Measurements from ENCODE around the gene WIPF3.
"Not testable (repeated sequence)": the region's sequence is repeated elsewhere in the genome, so short reads cannot be mapped to it uniquely, and the experiment has no call there.

Gene WIPF3

DNA sequence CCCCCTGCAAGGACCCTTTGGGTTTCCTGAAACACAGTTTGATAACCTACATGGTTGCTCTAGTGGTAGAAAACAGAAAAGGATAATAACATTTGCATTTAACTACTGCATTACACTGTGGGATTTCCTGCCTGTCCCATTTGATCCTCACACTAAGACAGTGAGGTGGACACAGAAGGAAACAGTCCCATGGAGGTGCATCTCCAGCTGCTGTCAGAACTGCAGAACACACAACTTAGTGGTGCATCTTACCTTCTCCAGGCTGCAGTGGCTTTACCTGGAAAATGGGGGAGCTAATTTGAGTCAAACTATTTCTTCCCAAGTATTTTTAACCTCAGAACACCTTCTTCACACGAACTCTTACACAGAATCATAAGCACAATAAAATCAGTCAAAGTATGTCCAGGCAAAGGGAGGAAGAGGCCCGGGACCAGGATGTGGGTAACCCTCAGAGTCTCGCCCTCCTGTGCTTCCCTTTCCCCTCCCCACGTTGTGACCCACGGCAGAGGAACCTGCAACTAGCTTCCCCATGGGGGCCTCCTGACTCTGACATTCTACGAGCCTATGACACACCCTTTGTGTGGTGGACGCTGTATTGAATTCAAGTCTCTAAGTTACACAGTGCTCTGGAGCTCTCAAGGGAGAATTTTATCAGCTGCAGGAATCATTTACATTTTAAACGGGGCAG, 149.6 kb downstream of the WIPF3 start:
- in situ Hi-C loops (cut with MboI; ENCODE audit: low sequenced_read_pairs, unreplicated experiment) = no loop called here
- no peak for TF ChIP-seq CTCF (IDR thresholded peaks at IDR 0.05; ENCODE audit: borderline replicate concordance, control extremely low read depth, extremely low read depth, insufficient read depth, missing control alignments)
- peak; percentile 51 for DNase-seq (ENCODE audit: low spot score)

DNA sequence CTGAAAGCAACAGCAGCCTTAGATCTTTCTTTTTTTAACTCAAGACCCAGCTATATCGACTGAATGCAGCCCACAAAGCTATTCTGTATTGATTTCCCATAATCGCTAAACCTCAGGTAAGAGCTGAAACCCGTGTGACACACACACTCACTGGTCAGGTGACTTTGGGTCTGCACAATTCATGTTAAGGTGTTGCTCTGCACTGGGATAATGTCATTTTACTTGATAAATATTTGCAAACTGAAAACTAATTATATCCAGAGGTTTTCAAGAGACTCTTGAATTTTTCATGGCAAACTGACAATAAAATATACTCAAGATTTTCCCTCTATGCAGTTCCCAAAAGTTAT, 150.2 kb downstream of the WIPF3 start:
- DNase-seq (ENCODE audit: low spot score) = no peak
- TF ChIP-seq CTCF (IDR thresholded peaks at IDR 0.05; ENCODE audit: borderline replicate concordance, control extremely low read depth, extremely low read depth, insufficient read depth, missing control alignments) = no peak
- in situ Hi-C loops (cut with MboI; ENCODE audit: low sequenced_read_pairs, unreplicated experiment) = no loop called here

DNA sequence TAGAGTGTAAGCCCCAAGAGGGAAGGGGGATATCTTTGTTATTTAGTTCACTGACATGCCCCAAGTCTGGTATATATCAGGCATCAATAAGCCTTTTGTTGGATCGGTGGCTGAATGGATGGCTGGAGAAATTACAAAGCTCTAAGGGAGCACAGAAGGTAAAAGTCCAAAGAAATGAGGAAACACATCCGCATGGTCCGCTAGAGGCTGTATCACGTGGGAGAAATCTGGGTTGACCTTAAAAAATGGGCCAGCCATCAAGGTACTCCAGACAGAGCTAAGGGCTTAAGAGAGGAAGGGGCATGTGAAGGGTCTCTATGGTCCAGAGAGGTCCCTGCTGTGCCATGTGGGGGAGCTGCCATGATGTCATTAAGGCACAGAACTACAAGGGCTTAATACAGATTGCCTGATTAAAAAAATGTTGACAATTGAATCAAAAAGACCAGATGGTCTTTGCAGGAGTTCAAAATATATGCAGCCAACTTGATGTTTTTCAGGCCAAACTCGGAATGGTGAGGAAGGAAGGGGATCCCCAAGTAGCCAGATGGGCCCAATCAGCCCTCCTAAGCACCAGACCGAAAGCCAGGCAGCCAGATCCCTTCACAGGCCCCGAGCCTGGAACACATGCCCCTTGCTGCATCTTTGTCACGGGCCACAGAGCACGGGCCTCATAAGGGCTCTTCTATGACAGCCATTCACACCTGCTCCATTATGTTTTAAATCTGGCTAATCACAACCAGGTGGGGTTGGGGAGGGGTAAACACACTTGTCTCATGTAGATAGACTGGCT, 151.4 kb downstream of the WIPF3 start:
- DNase-seq (ENCODE audit: low spot score) = no peak
- no peak for TF ChIP-seq CTCF (IDR thresholded peaks at IDR 0.05; ENCODE audit: borderline replicate concordance, control extremely low read depth, extremely low read depth, insufficient read depth, missing control alignments)
- in situ Hi-C loops (cut with MboI; ENCODE audit: low sequenced_read_pairs, unreplicated experiment) = no loop called here

DNA sequence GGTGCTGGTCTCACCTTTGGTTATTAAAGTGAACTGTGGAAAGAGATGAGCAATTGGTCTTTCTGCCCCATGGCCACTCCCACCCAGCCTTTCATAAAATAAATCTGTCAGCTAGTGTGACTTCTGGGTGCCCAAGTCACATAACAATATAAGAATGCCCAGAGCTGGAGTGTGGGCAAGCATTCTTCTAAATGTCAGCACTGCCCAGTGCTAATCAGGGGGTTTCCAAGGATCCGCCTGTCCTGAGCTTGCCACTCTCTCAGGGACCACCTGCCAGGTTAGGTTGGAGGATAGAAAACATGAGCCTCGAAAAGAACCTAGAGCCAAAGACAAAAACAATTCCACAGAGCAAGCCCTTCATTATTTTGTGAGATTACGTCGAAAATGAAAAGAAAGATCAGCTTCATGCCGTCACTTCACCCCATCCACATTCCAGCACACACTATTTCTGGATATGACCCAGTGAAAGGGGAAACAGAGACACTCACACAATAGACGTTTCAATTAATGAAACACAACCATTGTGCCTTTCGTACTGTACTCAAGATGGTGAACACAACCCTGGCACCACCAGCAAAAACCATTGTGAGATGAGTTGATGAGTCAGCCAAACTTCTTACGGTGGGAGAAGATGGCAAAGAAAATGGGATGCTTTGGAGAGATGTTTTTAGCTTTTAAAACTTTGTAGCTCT, 152.5 kb downstream of the WIPF3 start:
- DNase-seq (ENCODE audit: low spot score) = no peak
- no peak for TF ChIP-seq CTCF (IDR thresholded peaks at IDR 0.05; ENCODE audit: borderline replicate concordance, control extremely low read depth, extremely low read depth, insufficient read depth, missing control alignments)
- in situ Hi-C loops (cut with MboI; ENCODE audit: low sequenced_read_pairs, unreplicated experiment) = no loop called here

DNA sequence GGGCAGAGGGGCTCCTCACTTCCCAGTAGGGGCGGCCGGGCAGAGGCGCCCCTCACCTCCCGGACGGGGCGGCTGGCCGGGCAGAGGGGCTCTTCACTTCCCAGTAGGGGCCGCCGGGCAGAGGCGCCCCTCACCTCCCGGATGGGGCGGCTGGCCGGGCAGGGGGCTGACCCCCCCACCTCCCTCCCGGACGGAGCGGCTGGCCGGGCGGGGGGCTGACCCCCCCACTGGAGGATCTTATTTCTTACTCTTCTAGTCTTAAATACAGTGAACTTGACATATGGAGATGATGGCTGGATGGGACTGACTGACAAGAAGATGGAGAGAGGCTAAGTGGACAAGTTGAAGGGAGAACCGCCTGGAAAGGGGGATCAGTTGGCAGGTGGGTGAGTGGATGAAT, 155.3 kb downstream of the WIPF3 start:
- in situ Hi-C loops (cut with MboI; ENCODE audit: low sequenced_read_pairs, unreplicated experiment); DNase-seq (ENCODE audit: low spot score): not testable (repeated sequence)

GRCh38 chr7:29962035-29962434, 155.7 kb downstream of the WIPF3 start:
- no peak for DNase-seq (ENCODE audit: low spot score)
- in situ Hi-C loops (cut with MboI; ENCODE audit: low sequenced_read_pairs, unreplicated experiment) = no loop called here
- no peak for TF ChIP-seq CTCF (IDR thresholded peaks at IDR 0.05; ENCODE audit: borderline replicate concordance, control extremely low read depth, extremely low read depth, insufficient read depth, missing control alignments)

DNA sequence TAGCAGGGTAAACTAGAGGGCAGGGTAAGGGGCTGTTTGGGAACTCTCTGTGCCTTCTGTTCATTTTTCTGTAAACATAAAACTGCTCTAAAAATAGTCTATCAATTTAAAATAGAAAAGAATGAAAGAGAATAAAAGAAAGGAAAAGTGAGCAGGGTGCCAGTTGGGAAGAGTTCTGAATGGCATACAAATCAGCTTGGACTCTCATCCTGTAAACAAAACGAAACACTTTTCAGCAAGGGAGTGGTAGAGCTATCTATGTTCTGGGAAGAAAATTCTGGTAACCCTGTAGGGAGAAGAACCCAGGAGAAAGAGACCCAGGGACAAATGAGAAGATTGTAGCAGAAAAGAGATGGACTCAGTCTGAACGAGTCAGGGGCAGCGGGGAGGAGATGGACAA, 158.7 kb downstream of the WIPF3 start:
- no peak for DNase-seq (ENCODE audit: low spot score)
- in situ Hi-C loops (cut with MboI; ENCODE audit: low sequenced_read_pairs, unreplicated experiment) = no loop called here
- TF ChIP-seq CTCF (IDR thresholded peaks at IDR 0.05; ENCODE audit: borderline replicate concordance, control extremely low read depth, extremely low read depth, insufficient read depth, missing control alignments) = no peak
